ENCODE measurements around the gene EPN3.

EPN3 gene

GRCh38 chr17:50535407-50535806 is 2.9 kb downstream of the EPN3 start:
- DNase-seq = no peak

- DNase-seq = no peak
Measured at GRCh38 chr17:50536683-50537646, 4.4 kb downstream of the EPN3 start.

GRCh38 chr17:50537721-50538548 is 5.4 kb downstream of the EPN3 start:
- DNase-seq = no peak

- DNase-seq = no peak
Measured at GRCh38 chr17:50538549-50539410, 6.2 kb downstream of the EPN3 start.

GRCh38 chr17:50539762-50540559 is 7.4 kb downstream of the EPN3 start:
- no peak for DNase-seq

GRCh38 chr17:50540560-50541401 is 8.2 kb downstream of the EPN3 start:
- no peak for DNase-seq

GRCh38 chr17:50541402-50541715 is 8.8 kb downstream of the EPN3 start:
- DNase-seq = no peak

- peak; percentile 37 to 83 for DNase-seq
Measured at GRCh38 chr17:50541716-50542688, 9.5 kb downstream of the EPN3 start.

GRCh38 chr17:50542795-50543774 is 10.6 kb downstream of the EPN3 start:
- no peak for DNase-seq

- no peak for DNase-seq
Measured at GRCh38 chr17:50544516-50544915, 12.0 kb downstream of the EPN3 start.

GRCh38 chr17:50545311-50545710 is 12.8 kb downstream of the EPN3 start:
- no peak for DNase-seq

GRCh38 chr17:50546701-50547034 is 14.1 kb downstream of the EPN3 start:
- no peak for DNase-seq

GRCh38 chr17:50547035-50547735 is 14.7 kb downstream of the EPN3 start, which contains the start of gene SPATA20:
Gene SPATA20, plus strand, starts transcription at chr17:50547174. Its CDS starts 35 bp downstream, at chr17:50547209.
- peak; percentile 90 for DNase-seq

GRCh38 chr17:50547736-50548083 is 15.2 kb downstream of the EPN3 start:
- DNase-seq = no peak

GRCh38 chr17:50548831-50549230 is 16.3 kb downstream of the EPN3 start:
- DNase-seq = no peak

- no peak for DNase-seq
Measured at GRCh38 chr17:50549256-50549941, 16.9 kb downstream of the EPN3 start.

GRCh38 chr17:50549969-50550368 is 17.4 kb downstream of the EPN3 start:
- no peak for DNase-seq
